HG03039 (cell line): ENCODE measurements around the gene LSM12.

Experiments
- ATAC-seq: cut with Tn5 transposase; IDR thresholded peaks from one replicate; pipeline ENCODE4 v1.9.1; 2021; ENCODE audit warnings: mild to moderate bottlenecking, moderate library complexity; ENCODE audit not compliant: unreplicated experiment

Gene LSM12

GRCh38 chr17:43988301-43988700, 78.2 kb downstream of the LSM12 start:
- ATAC-seq: no peak

GRCh38 chr17:43987131-43988021, 79.1 kb downstream of the LSM12 start:
- ATAC-seq: no peak

- ATAC-seq: no peak
Observed at GRCh38 chr17:43986225-43986981, 80.1 kb downstream of the LSM12 start.

- no peak for ATAC-seq
Observed at GRCh38 chr17:43984521-43984920, 82.0 kb downstream of the LSM12 start.
